Progenitor cell of endocrine pancreas (in vitro differentiated cells): ENCODE measurements around the gene TMA7. TPM values are rescaled to one million over a fixed set of nuclear protein-coding genes. Genes with fewer than 3 reads are reported as not detected.

Experiments
- DNase-seq: peaks from one replicate; pipeline ENCODE4 v3.0.0; 2021; ENCODE audit warnings: low spot score; ENCODE audit not compliant: unreplicated experiment
- H3K27ac Mint-ChIP-seq: 2 replicates; pipeline ENCODE4 v1.8.0; 2021; ENCODE audit warnings: mild to moderate bottlenecking, moderate library complexity, mixed read lengths
- H3K27me3 Mint-ChIP-seq: 2 replicates; pipeline ENCODE4 v1.8.0; 2021; ENCODE audit warnings: mixed read lengths
- H3K36me3 Mint-ChIP-seq: 2 replicates; pipeline ENCODE4 v1.8.0; 2022; ENCODE audit warnings: mixed read lengths; ENCODE audit not compliant: insufficient read depth
- H3K4me1 Mint-ChIP-seq: 2 replicates; pipeline ENCODE4 v1.8.0; 2021; ENCODE audit warnings: low read depth, mixed read lengths
- H3K4me3 Mint-ChIP-seq: 2 replicates; pipeline ENCODE4 v1.8.0; 2021; ENCODE audit warnings: low read depth, mild to moderate bottlenecking, moderate library complexity, mixed read lengths
- H3K9me3 Mint-ChIP-seq: 2 replicates; pipeline ENCODE4 v1.8.0; 2021; ENCODE audit warnings: low read depth, mixed read lengths
- CTCF ChIP-seq: fragments of 200-600 bp; sonication (generic); IDR thresholded peaks from one replicate; pipeline ENCODE4 v1.5.0; 2021; ENCODE audit warnings: antibody characterized with exemption, mild to moderate bottlenecking; ENCODE audit not compliant: unreplicated experiment
- total RNA-seq: library from RNA; stranded (reverse); gene quantifications from 2 replicates; pipeline ENCODE4 v1.2.1, GENCODE V29; 2021

The TMA7 gene
- total RNA-seq, 1 donor from 2014 or later, result 253 TPM

- Mint-ChIP-seq H3K27ac (no peak overlapping the region), H3K27me3 (no peaks in the 10 kb centered on the region), H3K4me3 (no peak overlapping the region), H3K36me3 (peaks cover 23% of the 10 kb centered on the region), H3K9me3 (no peaks in the 10 kb centered on the region), H3K4me1 (no peaks in the 10 kb centered on the region)
- no peak for TF ChIP-seq CTCF
- DNase-seq, result no peak
Measured at GRCh38 chr3:48413611-48414010, 26.4 kb upstream of the TMA7 start.

GRCh38 chr3:48414376-48415250 lies 25.4 kb upstream of the TMA7 start:
- H3K9me3 Mint-ChIP-seq, result no peaks in the 10 kb centered on the region
- no peaks in the 10 kb centered on the region for H3K4me1 Mint-ChIP-seq
- H3K27ac Mint-ChIP-seq, result no peak overlapping the region

GRCh38 chr3:48415251-48415953 lies 24.7 kb upstream of the TMA7 start:
- Mint-ChIP-seq H3K4me1 (no peaks in the 10 kb centered on the region), H3K27me3 (no peaks in the 10 kb centered on the region), H3K36me3 (peaks cover 14% of the 10 kb centered on the region), H3K27ac (no peak overlapping the region), H3K9me3 (no peaks in the 10 kb centered on the region), H3K4me3 (no peak overlapping the region)
- TF ChIP-seq CTCF, result peak; percentile 13
- no peak for DNase-seq

More at GRCh38 chr3:48414376-48415250, 25.4 kb upstream of the TMA7 start:
- no peak for DNase-seq
- no peak for TF ChIP-seq CTCF
- Mint-ChIP-seq H3K4me3 (no peak overlapping the region), H3K36me3 (peaks cover 14% of the 10 kb centered on the region), H3K27me3 (no peaks in the 10 kb centered on the region)

- no peaks in the 10 kb centered on the region for H3K27me3 Mint-ChIP-seq
Measured at GRCh38 chr3:48416091-48416505, 24.0 kb upstream of the TMA7 start.

More at GRCh38 chr3:48416091-48416505, 24.0 kb upstream of the TMA7 start:
- H3K27ac Mint-ChIP-seq, result no peak overlapping the region
- H3K4me1 Mint-ChIP-seq, result no peaks in the 10 kb centered on the region
- peaks cover 14% of the 10 kb centered on the region for H3K36me3 Mint-ChIP-seq
- no peak for TF ChIP-seq CTCF
- H3K4me3 Mint-ChIP-seq, result no peak overlapping the region
- DNase-seq, result no peak
- no peaks in the 10 kb centered on the region for H3K9me3 Mint-ChIP-seq
